HepG2 (cell line): ENCODE measurements around the gene MRFAP1L1. TPM values are rescaled to one million over a fixed set of nuclear protein-coding genes. Genes with fewer than 3 reads are reported as not detected.
A peak's percentile ranks its signal among the peaks of the same experiment; 100 is the strongest.

Source experiments
- ATAC-seq: fragments of 200-7000 bp; cut with Tn5 transposase; 3 replicates; pipeline ENCODE4 v1.9.1; 2020; ENCODE audit warnings: mild to moderate bottlenecking, moderate library complexity
- BruUV-seq: library from RNA; stranded (reverse); fragments of 400-500 nt; replicated peaks from 2 replicates; lab custom pipeline; 2021; lab: Mats Ljungman, UMichigan
- CTCF ChIA-PET: fragments of 300-600 bp; formaldehyde crosslinking; extraction: SDS; loops from one replicate; lab custom pipeline; 2021; ENCODE audit warnings: low total read pairs, inconsistent platforms, low intra/inter-chr PET ratio; lab: Yijun Ruan, JAX
- POLR2A ChIA-PET: fragments of 350-600 bp; sonication (Branson Sonifier 250); formaldehyde crosslinking; loops from one replicate; lab custom pipeline; 2020; ENCODE audit warnings: antibody characterized with exemption, inconsistent platforms; lab: Yijun Ruan, JAX
- DNase-seq: peaks from one replicate; pipeline ENCODE4 v3.0.0-alpha.2; 2015; ENCODE audit warnings: low spot score
- FAIRE-seq: peaks from 3 replicates; lab custom pipeline; 2011; peaks lifted over from hg19 to GRCh38; lab: Jason Lieb, UNC
- H2AFZ ChIP-seq: one replicate; pipeline ENCODE4 v1.6.1; 2011; ENCODE audit warnings: low read length, inconsistent platforms
- H3K27ac ChIP-seq: fragments of 300-600 bp; 3 replicates; pipeline ENCODE4 v1.8.0; 2011; ENCODE audit warnings: mixed run types, mild to moderate bottlenecking, mixed read lengths, low read length, inconsistent platforms; ENCODE audit not compliant: insufficient read depth; ENCODE audit errors: extremely low read length
- H3K27me3 ChIP-seq, 2 experiments: fragments of 200-600 bp in 1 of 2; 2 replicates in 1 of 2; 3 replicates in 1 of 2; pipeline versions ENCODE4 v1.6.0 to v1.8.0; 2011; ENCODE audit warnings: low read length in 2 of 2, mild to moderate bottlenecking in 2 of 2, moderate library complexity in 2 of 2, inconsistent platforms in 1 of 2; ENCODE audit not compliant: insufficient read depth in 2 of 2, control insufficient read depth in 1 of 2
- H3K36me3 ChIP-seq, 2 experiments: fragments of 200-600 bp in 1 of 2; replicated peaks in 1 of 2; 2 replicates in 1 of 2; 3 replicates in 1 of 2; pipeline versions ENCODE4 v1.5.1 to v1.8.0; 2011; ENCODE audit warnings: low read length in 2 of 2, inconsistent platforms in 1 of 2; ENCODE audit not compliant: insufficient read depth in 2 of 2, control insufficient read depth in 1 of 2
- H3K4me1 ChIP-seq: 2 replicates; pipeline ENCODE4 v1.5.1; 2012; ENCODE audit warnings: low read length, inconsistent platforms; ENCODE audit not compliant: insufficient read depth
- H3K4me2 ChIP-seq: 2 replicates; pipeline ENCODE4 v1.6.0; 2011; ENCODE audit warnings: low read depth, low read length, inconsistent platforms
- H3K4me3 ChIP-seq, 3 experiments: fragments of 200-600 bp in 1 of 3; sonication (generic), shearing (Covaris generic) in 1 of 3; replicated peaks in 1 of 3; 2 replicates each; pipeline ENCODE4 v1.5.1; 2011 to 2016; ENCODE audit warnings: low read length in 3 of 3, inconsistent platforms in 2 of 3, low read depth in 2 of 3, mild to moderate bottlenecking in 2 of 3, control low read depth in 1 of 3, mixed read lengths in 1 of 3; ENCODE audit not compliant: insufficient read depth in 1 of 3
- H3K79me2 ChIP-seq: one replicate; pipeline ENCODE4 v1.6.1; 2011; ENCODE audit warnings: low read length, inconsistent platforms; ENCODE audit not compliant: insufficient read depth
- H3K9ac ChIP-seq: 2 replicates; pipeline ENCODE4 v1.6.0; 2011; ENCODE audit warnings: mild to moderate bottlenecking, low read depth, low read length, inconsistent platforms; ENCODE audit not compliant: insufficient read depth
- H3K9me3 ChIP-seq: 2 replicates; pipeline ENCODE4 v1.5.1; 2012; ENCODE audit warnings: mild to moderate bottlenecking, low read length
- H4K20me1 ChIP-seq: 2 replicates; pipeline ENCODE4 v1.6.0; 2011; ENCODE audit warnings: inconsistent platforms, mild to moderate bottlenecking, low read length, moderate library complexity; ENCODE audit not compliant: insufficient read depth
- DZIP1 ChIP-seq: sonication (generic); formaldehyde crosslinking; IDR thresholded peaks from 2 replicates; pipeline ENCODE4 v1.5.0; 2020; ENCODE audit warnings: mild to moderate bottlenecking, missing genetic modification reagents
- POLR2A ChIP-seq, 2 experiments: IDR thresholded peaks; 2 replicates each; pipeline ENCODE4 v1.6.1; 2011; ENCODE audit warnings: low read depth in 2 of 2, low read length in 2 of 2, mild to moderate bottlenecking in 1 of 2, moderate library complexity in 1 of 2; ENCODE audit not compliant: insufficient read depth in 1 of 2
- POLR2AphosphoS5 ChIP-seq: IDR thresholded peaks from 2 replicates; pipeline ENCODE4 v1.6.1; 2012; ENCODE audit warnings: low read depth, low read length
- POLR2G ChIP-seq: fragments of 200-400 bp; formaldehyde crosslinking; IDR thresholded peaks from 2 replicates; pipeline ENCODE4 v1.6.1; 2018; ENCODE audit warnings: mild to moderate bottlenecking, low read depth, low read length, moderate library complexity
- RFX5 ChIP-seq: IDR thresholded peaks from 2 replicates; pipeline ENCODE4 v1.6.1; 2011; ENCODE audit warnings: low read depth, low read length, improper control_type of control experiment
- RORA ChIP-seq: sonication (generic); formaldehyde crosslinking; IDR thresholded peaks from 2 replicates; pipeline ENCODE4 v1.5.0; 2020; ENCODE audit warnings: mild to moderate bottlenecking, missing genetic modification reagents, moderate library complexity
- STAT6 ChIP-seq: sonication (generic); formaldehyde crosslinking; IDR thresholded peaks from 2 replicates; pipeline ENCODE4 v1.4.0; 2020; ENCODE audit warnings: missing genetic modification reagents, mild to moderate bottlenecking, borderline replicate concordance
- ZC3H13 ChIP-seq: sonication (generic); formaldehyde crosslinking; IDR thresholded peaks from 2 replicates; pipeline ENCODE4 v1.8.1; 2023; ENCODE audit warnings: mild to moderate bottlenecking, missing genetic modification reagents, moderate library complexity
- ZFP82 ChIP-seq: sonication (generic); formaldehyde crosslinking; IDR thresholded peaks from 2 replicates; pipeline ENCODE4 v1.5.1; 2020; ENCODE audit warnings: mild to moderate bottlenecking, missing genetic modification reagents, borderline replicate concordance
- ZFY ChIP-seq: sonication (generic); formaldehyde crosslinking; IDR thresholded peaks from 2 replicates; pipeline ENCODE4 v1.4.0; 2020; ENCODE audit warnings: missing genetic modification reagents
- ZMYM3 ChIP-seq: sonication (generic); formaldehyde crosslinking; IDR thresholded peaks from 2 replicates; pipeline ENCODE4 v1.5.1; 2020; ENCODE audit warnings: mild to moderate bottlenecking, missing genetic modification reagents
- ZNF552 ChIP-seq: sonication (generic); formaldehyde crosslinking; IDR thresholded peaks from 2 replicates; pipeline ENCODE4 v1.9.0; 2022; ENCODE audit warnings: missing genetic modification reagents, mild to moderate bottlenecking, borderline replicate concordance
- ZNF788 ChIP-seq: sonication (generic); formaldehyde crosslinking; IDR thresholded peaks from 2 replicates; pipeline ENCODE4 v1.5.0; 2020; ENCODE audit warnings: mild to moderate bottlenecking, missing genetic modification reagents, borderline replicate concordance
- WGBS: methylation state at CpG from one replicate; pipeline ENCODE4 v1.1.6; 2017; ENCODE audit warnings: low lambda C conversion rate; 5-methylcytosine and 5-hydroxymethylcytosine counted together
- in situ Hi-C: cut with HindIII; loops from 2 replicates; pipeline ENCODE4 v1.10.0; 2017; ENCODE audit warnings: low pct_unique_long_range_greater_than_20kb; ENCODE audit not compliant: extremely low pct_ligation_motif_present
- intact Hi-C: fragments of 100-400 bp; cut with micrococcal nuclease; formaldehyde crosslinking; loops from one replicate; pipeline ENCODE4 v1.10.0; 2022; ENCODE audit not compliant: unreplicated experiment
- polyA plus RNA-seq, 8 experiments: library from polyadenylated mRNA; depleted of rRNA in 3 of 8; stranded (reverse) in 7 of 8; unstranded in 1 of 8; fragments of >200 nt; fragmentation: Illumina TruSeq in 4 of 8; extraction: Trizol in 4 of 8; gene quantifications; 2 replicates each; pipeline versions ENCODE4 v1.2.1 to v1.2.3, GENCODE V29; 2011 to 2016; ENCODE audit warnings: low read depth in 4 of 8, missing spikeins in 1 of 8, mixed read lengths in 1 of 8; ENCODE audit not compliant: insufficient read depth in 1 of 8
- total RNA-seq, 5 experiments: library from RNA; depleted of rRNA; stranded (reverse); fragments of >200 nt; fragmentation: Illumina TruSeq; extraction: Trizol; gene quantifications; 2 replicates each; pipeline ENCODE4 v1.2.3, GENCODE V29; 2016; ENCODE audit warnings: low read depth in 1 of 5

Gene MRFAP1L1
- total and polyA plus RNA-seq, 2 of the 13 experiments (the other 11 are each of a cell fraction or from before 2014, with no cell fraction given), result 44.8 to 76.6 TPM

DNA sequence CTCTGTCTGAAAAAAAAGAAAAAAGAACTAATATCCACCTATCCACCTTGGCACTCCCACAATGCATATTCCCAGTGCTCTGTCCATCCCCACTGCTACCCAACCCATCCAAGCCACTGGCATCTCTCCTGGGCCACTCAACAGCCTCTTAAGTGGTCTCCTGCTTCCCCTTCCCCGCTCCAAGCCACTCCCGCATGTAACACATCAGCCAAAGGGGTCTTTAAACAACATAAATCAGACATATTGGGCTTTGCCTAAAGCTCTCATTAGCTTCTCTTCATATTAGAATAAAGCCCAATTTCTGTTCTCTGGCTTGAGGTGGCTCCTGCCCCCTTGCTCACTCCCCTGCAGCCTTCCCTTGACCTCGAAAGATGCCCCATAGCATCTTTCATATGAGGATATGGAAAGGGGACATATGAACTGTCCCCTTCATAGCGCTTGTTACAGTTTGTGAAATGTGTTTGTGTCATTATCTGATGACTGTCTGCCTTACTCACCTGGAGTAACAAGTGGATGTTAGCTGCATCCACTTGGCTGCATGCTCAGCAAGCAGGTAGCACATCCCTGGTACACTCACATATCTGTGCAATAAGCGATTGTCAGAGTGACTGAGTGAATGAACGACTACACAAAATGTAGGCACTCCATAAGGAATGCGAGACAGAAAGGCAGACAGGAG is 9.4 kb upstream of the MRFAP1L1 start:
- H3K27me3 ChIP-seq, result no peaks in the 10 kb centered on the region
- intact Hi-C loops, result no loop called here
- FAIRE-seq (no peak), ATAC-seq (no peak)
- no peaks in the 10 kb centered on the region for H3K36me3 ChIP-seq
- H4K20me1 ChIP-seq, result 0 out of 2 replicates have a peak, but pooled peaks cover 8% of the 10 kb centered on the region
- no TSS peak for BruUV-seq
- H2AFZ ChIP-seq, result no peak overlapping the region
- H3K4me2 ChIP-seq, result no peak overlapping the region
- no peak overlapping the region for H3K27ac ChIP-seq
- H3K9ac ChIP-seq, result no peak overlapping the region
- no peak overlapping the region for H3K4me3 ChIP-seq
- peaks cover 22% of the 10 kb centered on the region for H3K79me2 ChIP-seq
- H3K4me1 ChIP-seq, result peaks cover 54% of the 10 kb centered on the region
- no peak for TF ChIP-seq ZFP82
- TF ChIP-seq DZIP1 (CRISPR knock-in tag), result no peak
- TF ChIP-seq ZNF788 (CRISPR knock-in tag), result no peak
- TF ChIP-seq RFX5, result no peak
- TF ChIP-seq RORA (CRISPR knock-in tag), result no peak
- peak in 1 of 2 experiments; percentile 30; a peak in 1 of 4 replicates for TF ChIP-seq POLR2A (IDR thresholded peaks at IDR 0.05; ENCODE audit: insufficient read depth in 1 of 2, low read depth in 2 of 2, low read length in 2 of 2)
- no peak for TF ChIP-seq STAT6
- peak; percentile 86 for TF ChIP-seq ZC3H13 (CRISPR knock-in tag)
- TF ChIP-seq ZNF552 (CRISPR knock-in tag), result no peak
- TF ChIP-seq ZMYM3, result no peak
- TF ChIP-seq ZFY (CRISPR knock-in tag), result 0 out of 2 replicates have a peak, but pooled peaks have one; percentile 6
- 0 out of 2 replicates have a peak, but pooled peaks have one; percentile 20 for TF ChIP-seq POLR2AphosphoS5
- peak; percentile 56 for TF ChIP-seq POLR2G
- TF ChIP-seq, all 625 proteins: peak for 5
- WGBS, result 70% methylated on average over 7 of the region's 7 CpGs
- DNase-seq, result no peak
- no peaks in the 10 kb centered on the region for H3K9me3 ChIP-seq
- ChIA-PET POLR2A (interaction anchor here (0.6 to 4.0 kb wide), 2 partner anchors 25 to 49 kb away, joined by 3 to 23 read pairs; no protein-coding TSS in a partner anchor), CTCF (interaction anchor here (3.2 kb wide), 1 partner anchor 155 kb away, joined by 50 read pairs; no protein-coding TSS in a partner anchor)
- in situ Hi-C loops, result no loop called here
